ENCODE results near the gene LAMC3.

Gene LAMC3

GRCh38 chr9:130979591-130980385 lies 29.2 kb upstream of the LAMC3 start:
- Histone ChIP-seq H3K9me3 (ENCODE audit: control insufficient read depth in 1 of 2, low read length in 2 of 2) (no peaks in the 10 kb centered on the region), H3K36me3 (ENCODE audit: control insufficient read depth in 1 of 2, insufficient read depth in 2 of 2, low read length in 2 of 2) (no peaks in the 10 kb centered on the region), H3K27ac (ENCODE audit: low read depth, low read length) (no peak overlapping the region), H3K9ac (ENCODE audit: low read depth in 1 of 2, low read length in 2 of 2) (no peak overlapping the region), H3K4me3 (ENCODE audit: low read depth in 1 of 2, low read length in 2 of 2) (no peak overlapping the region), H3K27me3 (ENCODE audit: control insufficient read depth in 1 of 2, insufficient read depth in 2 of 2, low read length in 2 of 2) (peaks cover 0 to 2% of the 10 kb centered on the region in 2 donors), H3K4me1 (ENCODE audit: control insufficient read depth in 1 of 2, insufficient read depth in 2 of 2, low read length in 2 of 2) (no peaks in the 10 kb centered on the region)

- no peaks in the 10 kb centered on the region for H3K9me3 ChIP-seq (ENCODE audit: control insufficient read depth in 1 of 2, low read length in 2 of 2)
- no peaks in the 10 kb centered on the region for H3K4me1 ChIP-seq (ENCODE audit: control insufficient read depth in 1 of 2, insufficient read depth in 2 of 2, low read length in 2 of 2)
- H3K9ac ChIP-seq (ENCODE audit: low read depth in 1 of 2, low read length in 2 of 2), result no peak overlapping the region
- no peaks in the 10 kb centered on the region for H3K36me3 ChIP-seq (ENCODE audit: control insufficient read depth in 1 of 2, insufficient read depth in 2 of 2, low read length in 2 of 2)
- peaks cover 0 to 2% of the 10 kb centered on the region in 2 donors for H3K27me3 ChIP-seq (ENCODE audit: control insufficient read depth in 1 of 2, insufficient read depth in 2 of 2, low read length in 2 of 2)
- no peak overlapping the region for H3K4me3 ChIP-seq (ENCODE audit: low read depth in 1 of 2, low read length in 2 of 2)
- H3K27ac ChIP-seq (ENCODE audit: low read depth, low read length), result no peak overlapping the region
Measured at GRCh38 chr9:130980526-130980925, 28.4 kb upstream of the LAMC3 start.

GRCh38 chr9:130981002-130981755 lies 27.8 kb upstream of the LAMC3 start:
- Histone ChIP-seq H3K9ac (ENCODE audit: low read depth in 1 of 2, low read length in 2 of 2) (no peak overlapping the region), H3K4me3 (ENCODE audit: low read depth in 1 of 2, low read length in 2 of 2) (no peak overlapping the region)

GRCh38 chr9:130981756-130982137 lies 27.2 kb upstream of the LAMC3 start:
- H3K27me3 ChIP-seq (ENCODE audit: control insufficient read depth in 1 of 2, insufficient read depth in 2 of 2, low read length in 2 of 2), result peaks cover 0 to 2% of the 10 kb centered on the region in 2 donors
- H3K4me1 ChIP-seq (ENCODE audit: control insufficient read depth in 1 of 2, insufficient read depth in 2 of 2, low read length in 2 of 2), result no peaks in the 10 kb centered on the region
- H3K9me3 ChIP-seq (ENCODE audit: control insufficient read depth in 1 of 2, low read length in 2 of 2), result no peaks in the 10 kb centered on the region
- no peaks in the 10 kb centered on the region for H3K36me3 ChIP-seq (ENCODE audit: control insufficient read depth in 1 of 2, insufficient read depth in 2 of 2, low read length in 2 of 2)
- no peak overlapping the region for H3K4me3 ChIP-seq (ENCODE audit: low read depth in 1 of 2, low read length in 2 of 2)
- no peak overlapping the region for H3K9ac ChIP-seq (ENCODE audit: low read depth in 1 of 2, low read length in 2 of 2)
- H3K27ac ChIP-seq (ENCODE audit: low read depth, low read length), result no peak overlapping the region

More at GRCh38 chr9:130981002-130981755, 27.8 kb upstream of the LAMC3 start:
- no peaks in the 10 kb centered on the region for H3K36me3 ChIP-seq (ENCODE audit: control insufficient read depth in 1 of 2, insufficient read depth in 2 of 2, low read length in 2 of 2)
- H3K27me3 ChIP-seq (ENCODE audit: control insufficient read depth in 1 of 2, insufficient read depth in 2 of 2, low read length in 2 of 2), result peaks cover 0 to 2% of the 10 kb centered on the region in 2 donors
- no peaks in the 10 kb centered on the region for H3K9me3 ChIP-seq (ENCODE audit: control insufficient read depth in 1 of 2, low read length in 2 of 2)
- no peak overlapping the region for H3K27ac ChIP-seq (ENCODE audit: low read depth, low read length)
- H3K4me1 ChIP-seq (ENCODE audit: control insufficient read depth in 1 of 2, insufficient read depth in 2 of 2, low read length in 2 of 2), result no peaks in the 10 kb centered on the region

- Histone ChIP-seq H3K9ac (ENCODE audit: low read depth in 1 of 2, low read length in 2 of 2) (no peak overlapping the region), H3K36me3 (ENCODE audit: control insufficient read depth in 1 of 2, insufficient read depth in 2 of 2, low read length in 2 of 2) (no peaks in the 10 kb centered on the region), H3K27me3 (ENCODE audit: control insufficient read depth in 1 of 2, insufficient read depth in 2 of 2, low read length in 2 of 2) (peaks cover 0 to 2% of the 10 kb centered on the region in 2 donors), H3K27ac (ENCODE audit: low read depth, low read length) (no peak overlapping the region), H3K4me1 (ENCODE audit: control insufficient read depth in 1 of 2, insufficient read depth in 2 of 2, low read length in 2 of 2) (no peaks in the 10 kb centered on the region), H3K4me3 (ENCODE audit: low read depth in 1 of 2, low read length in 2 of 2) (no peak overlapping the region), H3K9me3 (ENCODE audit: control insufficient read depth in 1 of 2, low read length in 2 of 2) (no peaks in the 10 kb centered on the region)
Measured at GRCh38 chr9:130982636-130983358, 26.2 kb upstream of the LAMC3 start.

- Histone ChIP-seq H3K36me3 (ENCODE audit: control insufficient read depth in 1 of 2, insufficient read depth in 2 of 2, low read length in 2 of 2) (no peaks in the 10 kb centered on the region), H3K27me3 (ENCODE audit: control insufficient read depth in 1 of 2, insufficient read depth in 2 of 2, low read length in 2 of 2) (peaks cover 0 to 2% of the 10 kb centered on the region in 2 donors)
Measured at GRCh38 chr9:130983359-130983670, 25.7 kb upstream of the LAMC3 start.

GRCh38 chr9:130983970-130984369 lies 25.0 kb upstream of the LAMC3 start:
- Histone ChIP-seq H3K4me1 (ENCODE audit: control insufficient read depth in 1 of 2, insufficient read depth in 2 of 2, low read length in 2 of 2) (no peaks in the 10 kb centered on the region), H3K9ac (ENCODE audit: low read depth in 1 of 2, low read length in 2 of 2) (no peak overlapping the region), H3K27me3 (ENCODE audit: control insufficient read depth in 1 of 2, insufficient read depth in 2 of 2, low read length in 2 of 2) (peaks cover 0 to 2% of the 10 kb centered on the region in 2 donors), H3K27ac (ENCODE audit: low read depth, low read length) (no peak overlapping the region), H3K4me3 (ENCODE audit: low read depth in 1 of 2, low read length in 2 of 2) (no peak overlapping the region), H3K36me3 (ENCODE audit: control insufficient read depth in 1 of 2, insufficient read depth in 2 of 2, low read length in 2 of 2) (no peaks in the 10 kb centered on the region), H3K9me3 (ENCODE audit: control insufficient read depth in 1 of 2, low read length in 2 of 2) (no peaks in the 10 kb centered on the region)

More at GRCh38 chr9:130983359-130983670, 25.7 kb upstream of the LAMC3 start:
- no peak overlapping the region for H3K4me3 ChIP-seq (ENCODE audit: low read depth in 1 of 2, low read length in 2 of 2)
- H3K9ac ChIP-seq (ENCODE audit: low read depth in 1 of 2, low read length in 2 of 2), result no peak overlapping the region
- H3K9me3 ChIP-seq (ENCODE audit: control insufficient read depth in 1 of 2, low read length in 2 of 2), result no peaks in the 10 kb centered on the region
- no peaks in the 10 kb centered on the region for H3K4me1 ChIP-seq (ENCODE audit: control insufficient read depth in 1 of 2, insufficient read depth in 2 of 2, low read length in 2 of 2)
- no peak overlapping the region for H3K27ac ChIP-seq (ENCODE audit: low read depth, low read length)

- Histone ChIP-seq H3K9me3 (ENCODE audit: control insufficient read depth in 1 of 2, low read length in 2 of 2) (no peaks in the 10 kb centered on the region), H3K36me3 (ENCODE audit: control insufficient read depth in 1 of 2, insufficient read depth in 2 of 2, low read length in 2 of 2) (no peaks in the 10 kb centered on the region), H3K4me3 (ENCODE audit: low read depth in 1 of 2, low read length in 2 of 2) (no peak overlapping the region), H3K27ac (ENCODE audit: low read depth, low read length) (no peak overlapping the region), H3K27me3 (ENCODE audit: control insufficient read depth in 1 of 2, insufficient read depth in 2 of 2, low read length in 2 of 2) (peaks cover 0 to 3% of the 10 kb centered on the region in 2 donors), H3K9ac (ENCODE audit: low read depth in 1 of 2, low read length in 2 of 2) (no peak overlapping the region), H3K4me1 (ENCODE audit: control insufficient read depth in 1 of 2, insufficient read depth in 2 of 2, low read length in 2 of 2) (no peaks in the 10 kb centered on the region)
Measured at GRCh38 chr9:130984521-130984920, 24.5 kb upstream of the LAMC3 start.

GRCh38 chr9:130985029-130985428 lies 23.9 kb upstream of the LAMC3 start:
- Histone ChIP-seq H3K27me3 (ENCODE audit: control insufficient read depth in 1 of 2, insufficient read depth in 2 of 2, low read length in 2 of 2) (peaks cover 0 to 5% of the 10 kb centered on the region in 2 donors), H3K9ac (ENCODE audit: low read depth in 1 of 2, low read length in 2 of 2) (no peak overlapping the region), H3K4me1 (ENCODE audit: control insufficient read depth in 1 of 2, insufficient read depth in 2 of 2, low read length in 2 of 2) (no peaks in the 10 kb centered on the region), H3K27ac (ENCODE audit: low read depth, low read length) (no peak overlapping the region), H3K36me3 (ENCODE audit: control insufficient read depth in 1 of 2, insufficient read depth in 2 of 2, low read length in 2 of 2) (no peaks in the 10 kb centered on the region), H3K4me3 (ENCODE audit: low read depth in 1 of 2, low read length in 2 of 2) (no peak overlapping the region), H3K9me3 (ENCODE audit: control insufficient read depth in 1 of 2, low read length in 2 of 2) (no peaks in the 10 kb centered on the region)

- no peak overlapping the region for H3K9ac ChIP-seq (ENCODE audit: low read depth in 1 of 2, low read length in 2 of 2)
- H3K27ac ChIP-seq (ENCODE audit: low read depth, low read length), result no peak overlapping the region
- no peak overlapping the region for H3K4me3 ChIP-seq (ENCODE audit: low read depth in 1 of 2, low read length in 2 of 2)
- H3K9me3 ChIP-seq (ENCODE audit: control insufficient read depth in 1 of 2, low read length in 2 of 2), result no peaks in the 10 kb centered on the region
- H3K36me3 ChIP-seq (ENCODE audit: control insufficient read depth in 1 of 2, insufficient read depth in 2 of 2, low read length in 2 of 2), result no peaks in the 10 kb centered on the region
- H3K27me3 ChIP-seq (ENCODE audit: control insufficient read depth in 1 of 2, insufficient read depth in 2 of 2, low read length in 2 of 2), result peaks cover 0 to 5% of the 10 kb centered on the region in 2 donors
- H3K4me1 ChIP-seq (ENCODE audit: control insufficient read depth in 1 of 2, insufficient read depth in 2 of 2, low read length in 2 of 2), result no peaks in the 10 kb centered on the region
Measured at GRCh38 chr9:130985606-130986162, 23.3 kb upstream of the LAMC3 start.

Measured in duodenal mucosa (tissue), 2 donors.